ENCODE measurements around the gene KRTAP3-2.

DNA sequence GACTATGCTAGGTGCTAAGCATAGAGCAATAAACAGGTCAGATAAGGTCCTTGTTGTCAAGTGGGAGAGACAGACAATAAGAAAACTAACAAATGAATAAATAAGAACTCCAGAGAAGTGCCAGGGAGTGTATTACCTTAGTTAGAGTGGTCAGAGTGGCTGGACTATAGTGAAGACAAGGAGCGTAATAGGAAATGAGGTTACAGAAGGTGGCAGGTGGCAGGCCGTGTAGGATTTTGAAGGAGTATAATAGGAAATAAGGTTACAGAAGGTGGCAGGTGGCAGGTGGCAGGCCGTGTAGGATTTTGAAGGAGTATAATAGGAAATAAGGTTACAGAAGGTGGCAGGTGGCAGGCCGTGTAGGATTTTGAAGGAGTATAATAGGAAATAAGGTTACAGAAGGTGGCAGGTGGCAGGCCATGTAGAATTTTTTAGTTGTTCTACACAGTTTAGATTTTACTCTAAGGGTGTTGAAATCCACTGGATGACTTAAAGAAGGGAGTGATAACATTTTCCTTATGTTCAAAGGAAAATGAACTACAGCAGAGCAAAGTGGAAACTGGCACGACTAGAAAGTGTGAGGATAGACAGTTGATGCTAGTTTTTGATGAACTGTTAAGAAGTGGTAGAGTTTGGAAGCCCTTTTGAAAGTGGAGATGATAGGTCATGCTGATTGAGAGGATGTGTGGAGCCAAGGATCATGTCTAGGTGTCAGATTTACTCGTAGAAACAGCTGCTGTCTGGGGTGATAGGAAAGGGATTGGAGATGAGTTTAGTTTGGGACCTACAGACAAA lies 12.8 kb upstream of the KRTAP3-2 start:
- TF ChIP-seq, protein P1, sequence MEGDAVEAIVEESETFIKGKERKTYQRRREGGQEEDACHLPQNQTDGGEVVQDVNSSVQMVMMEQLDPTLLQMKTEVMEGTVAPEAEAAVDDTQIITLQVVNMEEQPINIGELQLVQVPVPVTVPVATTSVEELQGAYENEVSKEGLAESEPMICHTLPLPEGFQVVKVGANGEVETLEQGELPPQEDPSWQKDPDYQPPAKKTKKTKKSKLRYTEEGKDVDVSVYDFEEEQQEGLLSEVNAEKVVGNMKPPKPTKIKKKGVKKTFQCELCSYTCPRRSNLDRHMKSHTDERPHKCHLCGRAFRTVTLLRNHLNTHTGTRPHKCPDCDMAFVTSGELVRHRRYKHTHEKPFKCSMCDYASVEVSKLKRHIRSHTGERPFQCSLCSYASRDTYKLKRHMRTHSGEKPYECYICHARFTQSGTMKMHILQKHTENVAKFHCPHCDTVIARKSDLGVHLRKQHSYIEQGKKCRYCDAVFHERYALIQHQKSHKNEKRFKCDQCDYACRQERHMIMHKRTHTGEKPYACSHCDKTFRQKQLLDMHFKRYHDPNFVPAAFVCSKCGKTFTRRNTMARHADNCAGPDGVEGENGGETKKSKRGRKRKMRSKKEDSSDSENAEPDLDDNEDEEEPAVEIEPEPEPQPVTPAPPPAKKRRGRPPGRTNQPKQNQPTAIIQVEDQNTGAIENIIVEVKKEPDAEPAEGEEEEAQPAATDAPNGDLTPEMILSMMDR (IDR thresholded peaks at IDR 0.05), result no peak
- TF ChIP-seq POLR2AphosphoS5 (IDR thresholded peaks at IDR 0.05) (no peak), EP300 (IDR thresholded peaks at IDR 0.05) (no peak), POLR2A (IDR thresholded peaks at IDR 0.05; ENCODE audit: low read depth) (no peak)

Data from esophagus muscularis mucosa (tissue), 4 donors.